GM23338 (cell line): ENCODE results near the gene C19orf18. TPM values are rescaled to one million over a fixed set of nuclear protein-coding genes. Genes with fewer than 3 reads are reported as not detected.

Experiments used
- ATAC-seq: fragments of 200-7000 bp; cut with Tn5 transposase; 3 replicates; pipeline ENCODE4 v1.9.1; 2020
- DNase-seq: peaks from one replicate; pipeline ENCODE4 v3.0.0-alpha.2; 2015; ENCODE audit warnings: low spot score
- H2AFZ ChIP-seq: fragments of 200-600 bp; sonication (generic); 2 replicates; pipeline ENCODE4 v1.8.0; 2016; ENCODE audit warnings: antibody characterized with exemption, mild to moderate bottlenecking, moderate library complexity
- H3F3A ChIP-seq: fragments of 200-600 bp; sonication (generic); replicated peaks from 2 replicates; pipeline ENCODE4 v1.8.0; 2017; ENCODE audit warnings: antibody characterized with exemption, mixed run types, low read depth
- H3K27ac ChIP-seq: fragments of 200-600 bp; sonication (generic); 2 replicates; pipeline ENCODE4 v1.6.1; 2016; ENCODE audit warnings: low read depth
- H3K27me3 ChIP-seq: fragments of 200-600 bp; sonication (generic); 2 replicates; pipeline ENCODE4 v1.8.0; 2016; ENCODE audit warnings: mild to moderate bottlenecking, mixed run types, moderate library complexity; ENCODE audit not compliant: insufficient read depth
- H3K36me3 ChIP-seq: fragments of 200-600 bp; sonication (generic); 2 replicates; pipeline ENCODE4 v1.8.0; 2016; ENCODE audit warnings: mild to moderate bottlenecking; ENCODE audit not compliant: insufficient read depth
- H3K4me1 ChIP-seq: fragments of 200-600 bp; sonication (generic); 2 replicates; pipeline ENCODE4 v1.8.0; 2016; ENCODE audit warnings: mild to moderate bottlenecking, moderate library complexity; ENCODE audit not compliant: insufficient read depth
- H3K4me2 ChIP-seq: fragments of 200-600 bp; sonication (generic); 2 replicates; pipeline ENCODE4 v1.7.1; 2017; ENCODE audit warnings: mixed run types
- H3K4me3 ChIP-seq: fragments of 200-600 bp; sonication (generic); 2 replicates; pipeline ENCODE4 v1.6.1; 2016; ENCODE audit warnings: mixed run types
- H3K79me2 ChIP-seq: fragments of 200-600 bp; sonication (generic); replicated peaks from 2 replicates; pipeline ENCODE4 v1.8.0; 2017; ENCODE audit warnings: mild to moderate bottlenecking; ENCODE audit not compliant: insufficient read depth
- H3K9me2 ChIP-seq: fragments of 200-600 bp; sonication (generic); 2 replicates; pipeline ENCODE4 v1.8.0; 2017; ENCODE audit not compliant: insufficient read depth
- H4K20me1 ChIP-seq: fragments of 200-600 bp; sonication (generic); replicated peaks from 2 replicates; pipeline ENCODE4 v1.8.0; 2017; ENCODE audit warnings: mild to moderate bottlenecking; ENCODE audit not compliant: insufficient read depth
- H3K27ac Mint-ChIP-seq: 2 replicates; pipeline ENCODE4 v1.8.0; 2020; ENCODE audit warnings: inconsistent platforms, mild to moderate bottlenecking, moderate library complexity, mixed read lengths
- H3K27me3 Mint-ChIP-seq: 3 replicates; pipeline ENCODE4 v1.8.0; 2022; ENCODE audit warnings: low read depth, mild to moderate bottlenecking, moderate library complexity, mixed read lengths, inconsistent platforms; ENCODE audit not compliant: insufficient read depth, poor library complexity
- H3K36me3 Mint-ChIP-seq: 3 replicates; pipeline ENCODE4 v1.8.0; 2021; ENCODE audit warnings: low read depth, mild to moderate bottlenecking, inconsistent platforms, moderate library complexity, mixed read lengths
- H3K4me1 Mint-ChIP-seq: 3 replicates; pipeline ENCODE4 v1.8.0; 2020; ENCODE audit warnings: mild to moderate bottlenecking, inconsistent platforms, mixed read lengths
- H3K4me3 Mint-ChIP-seq: 3 replicates; pipeline ENCODE4 v1.8.0; 2021; ENCODE audit warnings: moderate library complexity, mild to moderate bottlenecking, inconsistent platforms, mixed read lengths
- H3K9me3 Mint-ChIP-seq: 3 replicates; pipeline ENCODE4 v1.8.0; 2020; ENCODE audit warnings: moderate library complexity, mild to moderate bottlenecking, inconsistent platforms, mixed read lengths
- CREB1 ChIP-seq: fragments of 250-450 bp; sonication (Bioruptor Pico); IDR thresholded peaks from 2 replicates; pipeline ENCODE4 v1.5.0; 2020; ENCODE audit warnings: low read depth, mild to moderate bottlenecking, moderate library complexity
- ETS1 ChIP-seq: IDR thresholded peaks from 2 replicates; pipeline ENCODE4 v1.6.1; 2016; ENCODE audit warnings: antibody characterized with exemption
- EZH2 ChIP-seq: fragments of 200-600 bp; sonication (generic); IDR thresholded peaks from one replicate; pipeline ENCODE4 v1.8.0; 2017; ENCODE audit warnings: antibody characterized with exemption, mild to moderate bottlenecking, low read depth; ENCODE audit not compliant: unreplicated experiment
- JUNB ChIP-seq: IDR thresholded peaks from one replicate; pipeline ENCODE4 v1.6.1; 2016; ENCODE audit warnings: antibody characterized with exemption; ENCODE audit not compliant: unreplicated experiment
- NANOG ChIP-seq: IDR thresholded peaks from 2 replicates; pipeline ENCODE4 v1.6.1; 2016; ENCODE audit warnings: antibody characterized with exemption, borderline replicate concordance
- POLR2AphosphoS5 ChIP-seq: IDR thresholded peaks from 2 replicates; pipeline ENCODE4 v1.6.1; 2016; ENCODE audit warnings: antibody characterized with exemption, low read depth
- REST ChIP-seq: IDR thresholded peaks from one replicate; pipeline ENCODE4 v1.6.1; 2018; ENCODE audit warnings: antibody characterized with exemption; ENCODE audit not compliant: unreplicated experiment
- STAT1 ChIP-seq: IDR thresholded peaks from one replicate; pipeline ENCODE4 v1.6.1; 2016; ENCODE audit warnings: antibody characterized with exemption; ENCODE audit not compliant: unreplicated experiment
- ZNF462 ChIP-seq: fragments of 250-450 bp; sonication (Bioruptor Pico); IDR thresholded peaks from 2 replicates; pipeline ENCODE4 v1.5.0; 2020; ENCODE audit warnings: mild to moderate bottlenecking, moderate library complexity
- polyA plus RNA-seq: library from polyadenylated mRNA; unstranded; fragments of >200 nt; fragmentation: Nextera tagmentation; extraction: Ambion mirVana; gene quantifications from 2 replicates; pipeline ENCODE4 v1.2.1, GENCODE V29; 2016
- total RNA-seq: library from RNA; depleted of rRNA; stranded (reverse); fragments of >200 nt; shearing (Covaris generic); gene quantifications from 2 replicates; pipeline ENCODE4 v1.2.3, GENCODE V29; 2014

The C19orf18 gene
- total and polyA plus RNA-seq, 2 experiments from 2014 or later, result 1.0 TPM; not detected in 1

- TF ChIP-seq ZNF462 (CRISPR knock-in tag) (no peak), REST (no peak), STAT1 (no peak), JUNB (no peak)
Measured at GRCh38 chr19:58000677-58001076, 26.3 kb upstream of the C19orf18 start (continued).

- peaks cover 9% of the 10 kb centered on the region for H3K27me3 Mint-ChIP-seq
- no peak overlapping the region for H3K27ac Mint-ChIP-seq
- H3K4me3 Mint-ChIP-seq, result no peak overlapping the region
- H2AFZ ChIP-seq, result no peak overlapping the region
- peaks cover 89% of the 10 kb centered on the region for H3K36me3 Mint-ChIP-seq
- H3K36me3 ChIP-seq, result peaks cover 23% of the 10 kb centered on the region
- H3K79me2 ChIP-seq, result no peaks in the 10 kb centered on the region
- H3F3A ChIP-seq, result no peaks in the 10 kb centered on the region
- ATAC-seq, result no peak
- no peak for DNase-seq
- no peaks in the 10 kb centered on the region; the same call in 2 of the 3 replicates for H3K4me1 Mint-ChIP-seq
- no peaks in the 10 kb centered on the region for H3K4me1 ChIP-seq
- no peaks in the 10 kb centered on the region; the same call in none of the 2 replicates for H4K20me1 ChIP-seq
- no peaks in the 10 kb centered on the region for H3K9me2 ChIP-seq
- H3K27ac ChIP-seq, result no peak overlapping the region
- H3K27me3 ChIP-seq, result no peaks in the 10 kb centered on the region
- no peak overlapping the region for H3K4me3 ChIP-seq
- H3K9me3 Mint-ChIP-seq, result peaks cover 69% of the 10 kb centered on the region
- no peak overlapping the region for H3K4me2 ChIP-seq
- no peak for TF ChIP-seq ETS1
- TF ChIP-seq EZH2, result no peak
- TF ChIP-seq STAT1, result no peak
- no peak for TF ChIP-seq POLR2AphosphoS5
- no peak for TF ChIP-seq NANOG
- no peak for TF ChIP-seq REST
- no peak for TF ChIP-seq JUNB
- no peak for TF ChIP-seq CREB1 (CRISPR knock-in tag)
Measured at GRCh38 chr19:57992841-57993240, 18.5 kb upstream of the C19orf18 start.
